GM23248 (cell line): ENCODE measurements around the gene TTC21A.

Experiments
- EZH2 ChIP-seq: fragments of 200-600 bp; sonication (generic); IDR thresholded peaks from 2 replicates; pipeline ENCODE4 v1.6.1; 2018; ENCODE audit warnings: antibody characterized with exemption, mild to moderate bottlenecking; ENCODE audit not compliant: insufficient read depth, poor library complexity, severe bottlenecking
- EZH2phosphoT487 ChIP-seq: fragments of 200-600 bp; sonication (generic); IDR thresholded peaks from 2 replicates; pipeline ENCODE4 v1.6.1; 2018; ENCODE audit warnings: antibody characterized with exemption, moderate library complexity, mild to moderate bottlenecking, low read depth; ENCODE audit not compliant: insufficient read depth

GRCh38 chr3:39106851-39107387, 561 bp upstream of the TTC21A start:
- TF ChIP-seq EZH2phosphoT487: no peak
- no peak for TF ChIP-seq EZH2
